T-helper 1 cell (primary cell): ENCODE results near the gene PTPN11.
"Not testable (repeated sequence)": the region's sequence is repeated elsewhere in the genome, so short reads cannot be mapped to it uniquely, and the experiment has no call there.

Experiments
- DNase-seq, 5 donors: peaks; one replicate each; pipeline ENCODE4 v3.0.0-alpha.2; 2012 to 2020

PTPN11 gene

DNA sequence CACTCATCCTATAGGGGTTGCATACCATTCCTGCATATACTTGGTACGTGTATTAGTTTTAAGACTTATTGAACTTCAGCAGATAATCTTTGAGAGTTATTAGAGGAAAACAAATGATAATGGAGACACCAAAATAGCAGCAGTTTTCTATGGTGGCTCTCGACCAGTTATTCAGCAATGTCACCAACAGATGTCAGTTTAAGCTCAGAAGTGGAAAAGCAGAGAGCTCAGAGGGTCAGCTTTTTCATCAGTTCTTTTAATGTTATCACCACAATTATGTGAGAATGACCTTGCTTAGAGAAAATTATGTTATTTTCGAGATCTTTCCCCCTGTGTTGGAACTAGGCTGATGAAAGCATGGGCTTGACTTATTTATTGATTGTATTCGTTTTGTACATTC, 32.0 kb downstream of the PTPN11 start:
- no peak for DNase-seq

DNA sequence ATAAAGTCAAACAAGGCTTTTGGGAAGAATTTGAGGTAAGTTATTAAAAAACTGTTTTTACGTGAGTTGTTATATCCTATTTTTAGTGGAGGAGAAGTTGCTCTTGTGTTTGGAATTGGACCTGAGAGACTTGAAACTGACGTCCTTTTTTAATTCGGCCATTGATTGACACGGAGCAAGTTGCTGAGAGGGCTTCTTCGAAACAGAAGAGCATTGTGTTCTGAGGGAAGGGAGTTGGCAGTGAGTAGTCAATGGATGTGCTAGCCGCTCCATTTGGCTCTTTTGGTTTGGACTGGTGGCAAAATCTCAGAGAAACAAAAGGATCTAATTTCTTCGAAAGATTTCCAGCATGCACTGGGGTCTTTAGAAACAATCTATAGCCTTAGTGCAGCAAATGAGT, 37.3 kb downstream of the PTPN11 start:
- DNase-seq: no peak

DNA sequence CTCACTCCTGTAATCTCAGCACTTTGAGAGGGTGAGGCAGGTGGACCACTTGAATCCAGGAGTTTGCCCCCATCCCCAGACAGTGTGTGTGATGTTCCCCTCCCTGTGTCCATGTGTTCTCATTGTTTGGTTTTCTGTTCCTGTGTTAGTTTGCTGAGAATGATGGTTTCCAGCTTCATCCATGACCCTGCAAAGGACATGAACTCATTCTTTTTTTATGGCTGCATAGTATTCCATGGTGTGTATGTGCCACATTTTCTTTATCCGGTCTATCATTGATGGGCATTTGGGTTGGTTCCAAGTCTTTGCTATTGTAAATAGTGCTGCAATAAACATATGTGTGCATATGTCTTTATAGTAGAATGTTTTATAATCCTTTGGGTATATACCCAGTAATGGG, 38.4 kb downstream of the PTPN11 start:
- DNase-seq: not testable (repeated sequence)

DNA sequence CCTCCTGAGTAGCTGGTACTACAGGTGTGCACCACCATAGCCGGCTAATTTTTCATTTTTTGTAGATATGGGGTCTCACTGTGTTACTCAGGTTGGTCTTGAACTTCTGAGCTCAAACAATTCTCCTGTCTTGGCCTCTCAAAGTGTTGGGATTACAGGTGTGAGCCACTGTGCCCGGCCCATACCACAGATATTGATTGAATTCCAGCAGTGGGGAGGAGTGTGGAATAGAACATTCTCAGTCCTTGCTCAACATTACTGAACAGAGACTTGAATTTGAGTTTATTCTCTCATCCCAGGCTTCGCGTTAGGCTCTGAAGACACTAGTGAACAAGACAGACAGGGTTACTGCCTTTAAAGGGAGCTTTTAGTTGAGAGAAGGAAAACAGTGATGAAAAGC, 39.6 kb downstream of the PTPN11 start:
- no peak for DNase-seq

DNA sequence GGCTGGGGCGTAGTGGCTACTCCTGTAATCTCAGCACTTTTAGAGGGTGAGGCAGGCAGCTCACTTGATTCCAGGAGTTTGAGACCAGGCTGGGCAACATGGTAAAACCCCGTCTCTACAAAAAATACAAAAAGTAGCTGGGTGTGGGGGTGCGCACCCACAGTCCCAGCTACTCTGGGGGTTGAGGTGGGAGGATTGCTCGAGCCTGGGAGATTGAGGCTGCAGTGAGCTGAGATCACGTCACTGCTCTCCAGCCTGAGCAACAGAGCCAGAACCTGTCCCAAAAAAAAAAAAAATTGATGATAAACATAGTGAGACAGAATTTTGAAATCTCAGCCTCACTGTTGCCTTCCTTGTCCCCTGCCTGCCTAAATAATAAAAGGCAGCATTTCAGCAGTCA, 40.0 kb downstream of the PTPN11 start:
- no peak for DNase-seq

DNA sequence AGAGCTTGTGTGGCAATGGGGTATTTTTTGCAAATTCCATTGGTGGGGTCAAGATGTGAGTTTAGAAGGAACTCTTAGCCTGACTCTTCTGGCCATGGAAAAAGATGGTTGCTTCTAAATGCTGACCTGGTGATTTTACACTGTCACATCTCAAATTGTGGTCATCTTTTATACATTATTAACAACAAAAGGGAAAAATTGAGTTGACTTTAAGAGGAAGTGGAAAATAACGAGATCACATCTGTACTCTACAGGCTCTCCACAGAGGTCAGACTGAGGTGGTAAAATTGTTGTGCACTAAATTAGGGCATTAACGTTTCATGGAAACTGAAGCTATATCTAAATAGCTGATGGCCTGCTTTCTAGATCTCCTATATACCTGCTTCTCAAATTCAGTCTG, 44.7 kb downstream of the PTPN11 start:
- DNase-seq: no peak

DNA sequence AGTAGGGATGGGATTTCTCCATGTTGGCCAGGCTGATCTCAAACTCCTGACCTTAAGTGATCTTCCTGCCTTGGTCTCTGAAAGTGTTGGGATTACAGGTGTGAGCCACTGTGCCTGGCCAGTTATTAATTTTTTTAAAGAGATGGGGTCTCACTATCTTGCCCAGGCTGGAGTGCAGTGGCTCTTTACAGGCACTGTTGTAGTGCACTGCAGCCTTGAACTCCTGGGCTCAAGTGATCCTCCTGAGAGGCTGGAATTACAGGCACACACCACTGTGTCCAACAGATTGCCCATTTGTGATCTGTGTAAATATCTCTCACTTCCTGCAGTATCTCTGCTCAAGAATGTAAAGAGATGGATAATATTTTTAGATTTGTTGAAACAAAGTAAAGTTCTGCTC, 45.9 kb downstream of the PTPN11 start:
- no peak for DNase-seq

DNA sequence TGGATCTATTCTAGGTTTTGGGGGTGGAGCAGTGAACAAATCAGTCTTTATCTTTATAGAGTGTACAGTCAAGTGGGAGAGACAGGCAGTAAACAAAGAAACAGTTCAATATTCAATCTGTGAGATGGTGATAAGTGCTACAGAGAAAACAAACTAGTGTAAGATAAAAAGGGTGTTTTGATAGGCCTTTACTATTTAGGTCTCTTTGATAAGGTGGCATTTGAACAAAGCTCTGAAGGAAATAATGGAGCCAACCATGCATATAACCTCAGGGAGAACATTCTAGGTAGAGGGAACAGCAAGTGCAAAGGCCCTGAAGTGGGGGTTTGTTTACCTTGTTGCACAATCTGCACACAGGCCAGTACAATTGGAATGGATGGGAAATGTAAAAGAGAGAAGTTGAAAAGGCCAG, 47.3 kb downstream of the PTPN11 start:
- DNase-seq: no peak

DNA sequence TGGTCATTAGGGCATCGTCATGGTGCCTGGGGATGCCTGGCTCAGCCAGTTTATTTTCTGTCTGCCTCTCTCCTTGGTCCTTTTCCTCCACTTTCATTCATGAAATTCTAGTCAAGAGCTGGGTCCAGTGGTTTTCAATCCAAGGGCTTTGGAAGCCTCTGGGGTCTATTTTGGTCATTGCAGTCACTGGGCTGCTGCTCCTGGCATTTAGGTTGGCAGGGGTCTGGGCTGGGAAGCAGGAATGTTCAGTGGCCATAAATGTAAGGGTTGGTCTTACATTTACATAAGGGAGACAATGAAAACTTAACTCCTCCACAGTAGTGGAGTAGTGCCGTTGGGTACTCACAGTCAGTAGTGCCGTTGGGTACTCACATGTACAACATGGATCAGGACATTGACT, 48.1 kb downstream of the PTPN11 start:
- no peak for DNase-seq

DNA sequence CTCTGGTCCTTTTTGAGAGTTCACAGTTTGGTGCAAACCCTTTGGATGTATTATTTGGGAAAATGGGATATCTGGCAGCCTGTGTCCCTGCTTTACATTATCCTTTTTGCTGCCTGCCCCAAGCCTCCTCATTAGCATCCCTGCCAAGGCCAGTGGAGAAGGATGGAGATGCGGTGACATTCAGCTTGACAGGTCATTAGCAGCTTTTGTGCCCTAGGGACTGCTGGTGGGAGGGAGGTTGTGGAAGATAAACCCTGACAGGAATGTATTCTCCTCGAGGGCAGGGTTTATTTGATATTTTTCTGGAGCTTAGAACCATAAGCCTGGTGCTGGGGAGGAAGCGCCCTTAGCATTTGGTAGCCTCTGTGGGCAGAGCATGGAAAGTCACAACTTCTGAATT, 49.3 kb downstream of the PTPN11 start:
- DNase-seq: no peak

DNA sequence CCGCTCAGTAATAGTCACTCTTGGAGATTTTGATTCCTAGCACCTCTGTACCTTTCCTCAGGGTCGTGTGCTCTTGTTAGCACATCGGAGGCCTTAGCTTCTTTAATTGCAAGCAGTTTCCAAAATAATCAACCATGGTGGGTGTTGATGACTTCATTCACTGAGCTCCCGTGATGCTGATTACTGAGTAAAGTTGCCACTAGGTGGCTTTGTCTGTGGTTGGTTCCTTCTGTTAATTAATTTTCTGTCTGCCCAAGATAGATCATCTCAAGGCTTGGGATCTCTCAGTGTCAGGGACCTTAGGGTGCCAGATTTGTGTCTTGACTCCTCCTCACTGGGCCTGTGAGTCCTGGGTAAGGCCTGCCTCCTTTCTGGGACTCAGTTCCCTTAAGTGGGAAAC, 54.3 kb downstream of the PTPN11 start:
- DNase-seq: no peak

DNA sequence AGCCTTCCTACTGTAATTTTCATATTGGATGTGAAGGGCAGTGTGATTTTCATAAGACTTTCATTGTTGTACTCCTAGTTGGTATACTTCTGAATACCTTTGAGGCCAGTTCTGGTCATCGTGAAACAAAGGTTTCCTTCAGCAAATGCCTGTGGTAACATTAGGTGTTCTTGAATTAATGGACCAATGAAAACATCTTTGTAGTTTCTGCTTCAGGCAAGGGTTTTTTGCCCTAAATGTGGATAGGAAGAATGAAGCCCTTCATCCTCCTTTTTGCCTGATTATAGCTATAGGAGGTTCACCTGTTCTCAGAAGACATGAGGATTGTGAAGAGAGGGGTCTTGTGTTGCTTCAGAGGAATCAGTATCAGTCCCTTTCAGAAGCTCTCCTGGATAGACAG, 60.7 kb downstream of the PTPN11 start:
- no peak for DNase-seq

DNA sequence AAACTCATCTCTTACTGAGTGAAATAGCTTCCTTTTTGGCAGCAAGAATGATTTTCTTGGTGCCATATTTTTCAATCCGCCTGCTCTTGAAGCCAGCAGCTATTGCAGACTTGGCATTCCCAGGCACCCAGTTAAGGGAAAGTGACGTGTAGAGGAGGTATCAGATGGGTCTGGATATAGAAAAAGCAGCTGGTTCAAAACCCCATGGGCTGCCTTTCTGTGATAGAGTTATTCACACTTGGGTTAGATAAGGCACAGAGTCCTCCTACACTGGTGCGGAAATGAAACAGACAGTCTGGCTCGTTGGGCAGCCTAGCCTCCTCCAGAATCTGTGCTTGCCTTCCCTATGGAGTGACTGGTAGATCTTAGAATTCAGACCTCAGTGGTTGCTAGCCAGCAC, 62.2 kb downstream of the PTPN11 start:
- no peak for DNase-seq

DNA sequence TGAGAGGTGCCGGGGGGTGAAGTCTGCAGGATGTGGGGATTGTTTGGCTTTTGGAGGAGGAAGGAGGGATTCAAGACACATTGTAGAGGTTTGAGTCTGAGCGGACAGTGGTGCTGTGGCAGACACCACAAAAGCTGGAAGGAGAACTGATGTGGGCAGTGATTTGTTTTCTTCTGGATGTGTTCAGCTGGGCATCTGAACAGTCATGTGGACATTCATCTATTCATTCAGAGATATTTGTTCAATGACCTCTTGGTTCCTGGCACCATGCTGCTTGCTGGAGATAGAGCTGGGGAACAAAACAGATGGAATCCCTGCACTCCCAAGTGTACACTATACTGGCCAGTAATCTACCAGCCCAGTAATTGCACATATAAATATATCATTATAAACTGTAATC, 64.0 kb downstream of the PTPN11 start:
- DNase-seq: no peak

DNA sequence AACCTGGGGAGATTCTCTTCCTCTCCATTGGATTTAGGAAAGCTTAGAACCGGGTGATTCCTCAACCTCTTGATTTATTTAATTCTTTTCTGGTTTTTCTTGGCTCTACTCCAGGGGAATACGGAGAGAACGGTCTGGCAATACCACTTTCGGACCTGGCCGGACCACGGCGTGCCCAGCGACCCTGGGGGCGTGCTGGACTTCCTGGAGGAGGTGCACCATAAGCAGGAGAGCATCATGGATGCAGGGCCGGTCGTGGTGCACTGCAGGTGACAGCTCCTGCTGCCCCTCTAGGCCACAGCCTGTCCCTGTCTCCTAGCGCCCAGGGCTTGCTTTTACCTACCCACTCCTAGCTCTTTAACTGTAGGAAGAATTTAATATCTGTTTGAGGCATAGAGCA, 67.6 kb downstream of the PTPN11 start:
- no peak for DNase-seq

DNA sequence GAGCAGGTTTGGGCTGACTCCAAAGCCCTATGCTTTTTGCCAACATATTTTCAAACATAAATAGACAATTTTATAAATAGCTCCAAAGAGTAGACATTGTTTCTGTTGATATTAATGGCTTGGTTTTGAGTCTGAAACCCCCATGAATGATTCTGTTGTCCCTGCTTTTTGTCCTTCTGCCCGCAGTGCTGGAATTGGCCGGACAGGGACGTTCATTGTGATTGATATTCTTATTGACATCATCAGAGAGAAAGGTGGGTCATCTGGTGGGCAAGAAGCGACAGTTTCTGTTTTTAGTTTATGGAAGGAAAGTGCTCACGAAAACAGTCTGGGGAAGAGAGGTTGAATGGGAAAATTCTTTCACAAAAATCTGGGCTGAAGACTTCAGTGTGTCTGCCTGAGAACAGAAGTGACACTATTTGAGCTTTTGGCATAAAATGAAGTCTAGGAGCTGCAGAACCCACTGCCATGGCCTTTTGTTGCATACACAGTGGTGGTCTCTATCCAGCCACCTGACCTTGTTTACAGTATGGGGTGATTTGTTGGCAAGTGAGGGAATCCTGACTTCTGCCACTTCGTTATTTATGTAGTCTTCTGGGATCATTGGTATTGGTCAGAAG, 69.6 kb downstream of the PTPN11 start:
- DNase-seq: no peak

DNA sequence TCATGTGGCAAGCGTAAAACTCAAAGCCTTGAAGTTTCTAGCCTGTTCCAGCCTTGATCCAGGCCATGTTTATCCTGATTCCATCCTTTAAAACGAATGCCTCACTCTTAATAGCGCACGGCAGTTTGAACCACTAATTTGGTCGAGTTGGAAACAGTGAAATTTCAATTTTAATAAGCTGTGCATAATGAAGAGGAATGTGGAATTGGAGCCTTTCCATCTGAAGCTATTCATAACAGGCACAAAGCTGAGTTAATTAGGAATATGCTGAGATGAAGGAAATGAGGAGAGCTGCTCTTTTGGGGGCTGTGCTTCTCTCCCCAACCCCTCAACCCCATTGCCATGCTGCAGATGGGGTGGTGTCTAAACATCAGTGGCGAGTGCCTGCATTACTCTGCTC, 70.7 kb downstream of the PTPN11 start:
- DNase-seq: no peak

DNA sequence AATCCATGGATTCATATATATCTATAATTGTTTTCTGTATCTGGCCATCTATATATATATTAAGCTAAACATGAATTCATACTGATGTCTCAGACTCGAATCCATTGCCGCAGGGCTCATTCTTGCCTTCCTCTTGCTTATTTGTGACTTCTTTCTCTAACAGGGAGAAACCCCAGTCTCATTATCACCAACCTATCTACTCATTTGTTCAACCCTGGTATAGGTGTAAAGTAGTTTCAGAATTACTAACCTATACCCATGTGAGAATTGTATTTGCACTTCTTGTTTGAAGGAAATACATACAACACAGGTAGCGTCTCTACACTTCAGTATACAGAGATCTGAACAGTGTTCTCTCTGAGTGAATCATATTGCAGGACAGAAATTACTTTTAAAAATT, 77.7 kb downstream of the PTPN11 start:
- DNase-seq: peak in 1 of 5 donors; percentile 67

DNA sequence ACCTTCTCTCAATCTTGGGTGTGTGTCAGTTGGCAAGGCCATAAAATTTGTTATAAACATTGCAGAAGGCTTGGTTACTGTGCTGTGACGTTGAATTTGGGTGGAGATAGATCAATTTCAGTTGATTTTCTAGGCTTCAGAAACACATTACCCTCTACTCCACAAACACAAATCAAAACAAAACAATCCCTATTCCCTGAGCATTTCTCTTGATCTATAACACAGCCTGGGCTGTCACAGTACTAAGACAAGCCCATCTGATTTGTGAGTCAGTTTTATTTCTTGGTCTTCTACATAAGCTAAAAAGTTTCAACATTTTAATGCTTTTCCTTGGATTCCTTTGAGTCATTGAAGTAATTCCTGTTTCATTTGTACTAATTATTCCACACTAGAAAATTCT, 79.8 kb downstream of the PTPN11 start:
- DNase-seq: no peak

DNA sequence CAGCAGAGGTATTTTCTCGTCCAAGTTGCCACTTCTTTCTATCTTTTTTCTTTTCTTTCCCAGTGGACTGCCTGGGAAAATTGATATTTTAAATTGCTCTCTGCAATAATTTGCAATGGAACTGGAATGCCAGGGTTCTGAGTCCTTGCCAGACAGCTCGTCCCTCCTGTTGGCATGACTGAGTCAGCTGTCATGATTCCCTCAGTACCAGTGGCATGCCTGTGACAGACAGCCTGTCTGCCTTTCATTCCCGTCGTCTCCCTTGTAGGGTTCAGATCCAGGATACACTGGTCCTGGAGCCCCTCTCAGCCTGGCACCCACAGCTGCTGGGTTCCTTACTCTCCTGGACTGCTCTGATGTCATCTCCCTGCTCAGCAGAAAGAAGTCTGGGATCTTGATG, 84.8 kb downstream of the PTPN11 start:
- DNase-seq: no peak

DNA sequence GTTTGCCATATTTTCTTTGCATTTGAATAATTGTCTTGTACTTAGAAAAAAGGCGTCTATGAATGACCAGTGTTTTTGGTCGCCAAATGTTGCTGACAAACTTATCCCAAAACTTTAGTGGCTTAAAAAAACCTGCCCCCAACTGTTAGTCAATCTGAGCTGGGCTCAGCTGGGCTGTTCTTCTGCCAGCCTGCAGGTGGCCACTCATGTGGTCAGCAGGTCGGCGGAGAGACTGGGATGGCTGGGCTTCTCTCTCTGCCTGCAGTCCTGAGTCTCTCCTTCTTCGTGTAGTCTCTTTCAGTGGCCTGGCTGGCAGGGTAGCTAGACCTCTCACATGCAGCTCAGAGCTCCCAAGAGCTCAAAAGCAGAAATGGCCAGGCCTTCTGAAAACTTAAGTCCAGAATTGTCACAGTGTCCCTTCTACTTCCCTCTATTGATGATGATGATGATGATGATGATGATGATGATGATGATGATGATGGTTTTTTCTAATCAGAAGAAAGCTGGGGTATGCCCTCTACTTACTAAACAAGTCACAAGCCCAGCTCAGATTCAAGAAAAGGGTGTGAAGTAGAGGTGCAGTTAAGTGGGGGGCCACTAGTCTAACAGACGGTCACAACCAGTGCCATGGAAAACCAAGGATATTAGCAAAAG, 87.9 kb downstream of the PTPN11 start:
- DNase-seq: no peak

DNA sequence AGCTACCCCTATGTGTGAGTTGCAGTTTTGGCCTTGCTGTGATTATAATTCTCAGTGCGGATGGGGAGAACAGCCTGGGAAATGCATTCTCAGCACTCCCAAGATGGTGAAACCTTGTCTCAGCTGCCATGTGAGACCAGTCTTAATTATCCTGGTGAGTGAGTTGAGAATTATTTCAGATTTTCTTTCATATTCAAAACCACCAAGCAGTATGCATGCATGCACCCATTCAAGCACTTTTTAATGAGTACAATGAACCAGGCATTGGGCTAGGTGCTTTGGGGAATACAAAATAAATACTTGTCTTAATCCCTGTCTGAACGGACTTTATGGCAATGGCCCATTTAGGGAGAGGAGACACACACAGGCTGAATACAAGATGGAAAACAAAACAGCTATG, 94.7 kb downstream of the PTPN11 start:
- DNase-seq: no peak

DNA sequence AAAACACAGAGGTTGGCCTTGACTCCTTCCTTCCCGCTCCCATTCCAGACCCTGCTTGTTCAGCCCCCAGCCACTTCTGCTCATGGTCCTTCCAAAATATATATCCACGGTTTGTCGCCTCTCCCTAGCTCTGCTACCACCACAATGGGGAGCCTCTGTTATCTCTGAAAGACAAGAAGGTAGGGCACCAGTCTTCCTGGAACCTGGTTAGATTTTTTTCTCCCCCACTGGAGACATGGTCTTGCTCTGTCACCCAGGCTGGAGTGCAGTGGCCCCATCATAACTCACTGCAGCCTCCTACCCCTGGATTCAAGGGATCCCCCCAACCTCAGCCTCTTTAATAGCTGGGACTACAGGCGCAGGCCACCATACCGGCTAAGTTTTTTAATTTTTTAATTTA, 95.7 kb downstream of the PTPN11 start:
- no peak for DNase-seq

DNA sequence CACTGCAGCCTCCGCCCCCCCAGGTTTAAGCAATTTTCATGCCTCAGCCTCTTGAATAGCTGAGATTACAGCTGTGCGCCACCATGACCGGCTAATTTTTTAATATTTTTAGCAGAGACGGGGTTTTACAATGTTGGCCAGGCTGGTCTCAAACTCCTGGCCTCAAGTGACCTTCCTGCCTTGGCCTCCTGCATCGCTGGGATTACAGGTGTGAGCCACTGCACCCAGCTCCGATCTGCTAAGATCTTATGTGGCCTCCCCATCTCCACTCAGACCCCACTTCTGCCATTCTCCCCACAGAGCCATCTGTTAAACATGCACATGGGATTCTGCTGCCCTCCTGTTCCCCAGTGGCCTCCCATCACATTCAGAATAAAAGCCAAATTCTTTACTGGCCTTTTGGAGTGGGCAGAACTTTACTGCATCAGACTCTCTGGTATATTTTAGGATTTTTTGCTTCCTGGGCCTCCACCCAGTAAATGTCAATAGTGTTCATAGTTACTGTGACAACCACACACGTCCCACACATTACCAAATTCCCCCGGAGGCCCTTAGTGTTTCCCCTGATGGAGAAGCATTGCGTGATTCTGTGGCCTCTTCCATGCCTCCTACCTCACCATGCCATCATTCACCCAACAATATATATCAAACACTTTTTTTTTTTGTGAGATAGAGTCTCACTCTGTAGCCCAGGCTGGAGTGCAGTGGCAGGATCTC, 96.3 kb downstream of the PTPN11 start:
- no peak for DNase-seq

DNA sequence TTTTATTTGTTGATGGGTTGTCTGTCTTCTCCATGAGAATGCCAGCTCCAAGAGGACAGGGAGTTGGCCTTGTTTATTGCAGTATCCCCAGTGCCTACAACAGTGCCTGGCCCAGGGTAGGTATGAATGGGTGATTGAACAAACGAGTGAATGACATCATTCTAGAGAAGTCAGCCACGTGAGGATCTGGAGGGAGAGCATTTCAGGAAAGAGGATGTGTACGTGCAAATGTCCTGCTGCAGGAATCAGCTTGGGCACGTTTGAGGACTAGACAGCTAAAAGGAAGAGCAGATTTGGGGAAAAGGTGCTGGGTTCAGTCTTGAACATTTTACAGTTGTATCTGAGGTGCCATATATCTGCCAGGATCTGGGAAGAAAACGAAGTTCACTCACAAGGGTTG, 97.1 kb downstream of the PTPN11 start:
- no peak for DNase-seq
